ENCODE data around the gene STAT3. TPM values are rescaled to one million over a fixed set of nuclear protein-coding genes. Genes with fewer than 3 reads are reported as not detected.

STAT3 gene
- total and polyA plus RNA-seq, 9 of the 15 experiments (the other 6 are each of a cell fraction or from before 2014, with no cell fraction given) = 90.0 to 179 (median 114) TPM

DNA sequence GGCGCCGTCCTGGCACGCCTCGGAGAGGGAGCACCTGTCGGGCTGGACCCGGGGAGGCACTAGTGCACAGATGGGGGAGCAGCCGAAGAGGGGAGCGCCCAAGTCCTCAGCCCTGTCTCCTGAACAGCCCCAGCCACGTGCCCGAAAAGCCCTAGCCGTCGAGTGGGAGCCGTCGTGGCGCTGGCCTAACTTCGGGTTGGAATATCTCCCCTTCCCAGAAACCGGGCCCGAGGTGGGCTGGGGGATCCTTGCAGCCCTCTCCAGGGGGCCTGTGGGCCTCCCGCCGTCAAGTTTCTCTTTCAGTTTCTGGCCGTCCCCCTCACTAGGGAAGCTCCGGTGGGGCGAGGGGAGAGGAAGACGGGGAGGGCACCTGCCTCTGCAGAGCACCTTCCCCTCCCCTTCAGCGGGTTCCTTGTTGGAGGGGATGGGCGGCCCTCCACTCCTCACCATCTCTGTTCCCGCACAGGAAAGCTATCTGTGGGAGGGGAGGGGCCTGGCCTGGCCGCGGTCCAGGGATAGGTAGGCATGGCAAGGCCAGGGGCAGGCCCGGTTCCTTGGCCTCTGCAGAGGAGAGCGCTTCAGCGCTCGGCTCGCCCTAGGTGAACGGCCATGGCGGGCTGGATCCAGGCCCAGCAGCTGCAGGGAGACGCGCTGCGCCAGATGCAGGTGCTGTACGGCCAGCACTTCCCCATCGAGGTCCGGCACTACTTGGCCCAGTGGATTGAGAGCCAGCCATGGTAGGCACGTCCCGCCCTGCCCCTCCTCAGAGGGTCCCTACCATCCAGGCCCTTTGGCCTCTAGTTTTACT is 99.2 kb downstream of the STAT3 start (continued):
- no peak for TF ChIP-seq ZBTB5 (IDR thresholded peaks at IDR 0.05)

- H3K4me3 ChIP-seq = peak within 1 kb of the TSS; percentile 88
- intact Hi-C loops (cut with micrococcal nuclease) = loop anchor here (2.0 kb wide), 1 partner anchor 25 kb away; no protein-coding TSS in a partner anchor
- POLR2A ChIA-PET = interaction anchor here (0.6 to 2.7 kb wide), 12 partner anchors 9 to 66 kb away, joined by 3 to 13 read pairs (median 4); no protein-coding TSS in a partner anchor
- peaks cover 36 to 63% of the 10 kb centered on the region in 2 experiments for H3K4me1 ChIP-seq (replicated peaks in 1 of 2; ENCODE audit: control insufficient read depth in 2 of 2, insufficient read depth in 2 of 2, low read length in 2 of 2)
- no peak for FAIRE-seq
- peak within 1 kb of the TSS; percentile 83 to 97 for H3K9ac ChIP-seq (ENCODE audit: insufficient read depth in 1 of 2, low read depth in 2 of 2, low read length in 2 of 2)
- peaks cover 99% of the 10 kb centered on the region for H3K79me2 ChIP-seq (ENCODE audit: control insufficient read depth, insufficient read depth, low read length)
- in situ Hi-C loops (cut with MboI) = no loop called here
- H4K20me1 ChIP-seq (replicated peaks; ENCODE audit: control insufficient read depth, insufficient read depth, low read length) = no peaks in the 10 kb centered on the region
- peak within 1 kb of the TSS; percentile 40; the same call in 1 of the 2 replicates for H2AFZ ChIP-seq (ENCODE audit: low read depth, low read length)
- no TSS peak for BruUV-seq (replicated peaks)
- peak; percentile 57 to 75 (median 68) for DNase-seq (ENCODE audit: extremely low read depth in 1 of 4, low spot score in 3 of 4)
- WGBS (ENCODE audit: insufficient coverage, low coverage, missing lambda C conversion rate) = 2% methylated on average over 62 of the region's 88 CpGs
- H3K27ac ChIP-seq (ENCODE audit: extremely low read depth, low read depth, low read length) = peak within 1 kb of the TSS; percentile 78
- peak; percentile 45 for ATAC-seq
- H3K9me1 ChIP-seq (ENCODE audit: control insufficient read depth, insufficient read depth, low read length) = no peaks in the 10 kb centered on the region
- peak within 1 kb of the TSS; percentile 88 for H3K4me2 ChIP-seq (ENCODE audit: insufficient read depth, low read length)
- no peaks in the 10 kb centered on the region for H3K9me3 ChIP-seq (replicated peaks; ENCODE audit: control insufficient read depth, insufficient read depth, low read depth, low read length)
- H3K36me3 ChIP-seq (ENCODE audit: control insufficient read depth, insufficient read depth, low read length) = peaks cover 62% of the 10 kb centered on the region
- CTCF ChIA-PET (ENCODE audit: low intra/inter-chr PET ratio) = no interaction called here
- H3K27me3 ChIP-seq (ENCODE audit: control insufficient read depth in 2 of 2, insufficient read depth in 2 of 2, low read length in 2 of 2) = no peaks in the 10 kb centered on the region
- no peak for TF ChIP-seq RBM14 (IDR thresholded peaks at IDR 0.05; ENCODE audit: borderline replicate concordance, insufficient read depth, low read depth, low read length)
- no peak for TF ChIP-seq PPARD (CRISPR knock-in tag; IDR thresholded peaks at IDR 0.05)
- TF ChIP-seq EGR1 (conservative IDR thresholded peaks at IDR 0.05) = no peak
- no peak for TF ChIP-seq ZC3H11A (IDR thresholded peaks at IDR 0.05; ENCODE audit: low read depth, low read length)
- TF ChIP-seq SAP30 (IDR thresholded peaks at IDR 0.05; ENCODE audit: borderline replicate concordance, insufficient read depth, low read depth, low read length, poor library complexity, severe bottlenecking) = peak; percentile 11
- no peak for TF ChIP-seq TSHZ1 (CRISPR knock-in tag; IDR thresholded peaks at IDR 0.05)
- TF ChIP-seq HMGN3 (IDR thresholded peaks at IDR 0.05; ENCODE audit: borderline replicate concordance, extremely low read depth, insufficient read length, low read depth, low read length) = peak; percentile 88
- no peak for TF ChIP-seq ZKSCAN3 (CRISPR knock-in tag; IDR thresholded peaks at IDR 0.05)
- TF ChIP-seq NFIC (IDR thresholded peaks at IDR 0.05) = no peak; the same call in 1 of the 2 replicates
- TF ChIP-seq KLF16 (IDR thresholded peaks at IDR 0.05) = no peak
- TF ChIP-seq ZNF444 (CRISPR knock-in tag; IDR thresholded peaks at IDR 0.05) = no peak
- TF ChIP-seq ZNF232 (CRISPR knock-in tag; IDR thresholded peaks at IDR 0.05) = no peak
Observed at GRCh38 chr17:42287977-42288802, 100.1 kb downstream of the STAT3 start, which contains the start of gene STAT5A. STAT5A (plus strand) TSS chr17:42288498; CDS start chr17:42289412, 914 bp downstream.
